ENCODE measurements around the gene UBE2N.

- TF ChIP-seq CTCF (IDR thresholded peaks at IDR 0.05) (no peak), POLR2A (IDR thresholded peaks at IDR 0.05) (no peak)
Measured at GRCh38 chr12:93440043-93440835, 1.5 kb downstream of the UBE2N start.
